Kidney (tissue), 14 donors: Measurements from ENCODE around the gene PGLYRP2. TPM values are rescaled to one million over a fixed set of nuclear protein-coding genes. Genes with fewer than 3 reads are reported as not detected.
A peak's percentile ranks its signal among the peaks of the same experiment; 100 is the strongest.

Source experiments
- DNase-seq, 5 donors: peaks; one replicate each; pipeline ENCODE4 v3.0.0-alpha.2; 2013 to 2020
- FAIRE-seq: peaks from 2 replicates; lab custom pipeline; 2012; peaks lifted over from hg19 to GRCh38; lab: Jason Lieb, UNC
- H3K27ac ChIP-seq, 2 donors: one replicate each; pipeline ENCODE4 v1.7.0; 2013; ENCODE audit warnings: low read depth in 2 of 2, low read length in 2 of 2, inconsistent platforms in 1 of 2
- H3K27me3 ChIP-seq: one replicate; pipeline ENCODE4 v1.7.1; 2013; ENCODE audit warnings: low read length, inconsistent platforms; ENCODE audit not compliant: control insufficient read depth, insufficient read depth
- H3K36me3 ChIP-seq, 3 donors: one replicate each; pipeline versions ENCODE4 v1.7.0 to v1.7.1; 2013; ENCODE audit warnings: low read length in 3 of 3, control low read depth in 1 of 3, inconsistent platforms in 1 of 3; ENCODE audit not compliant: insufficient read depth in 3 of 3, control insufficient read depth in 2 of 3
- H3K4me1 ChIP-seq, 3 donors: one replicate each; pipeline versions ENCODE4 v1.7.0 to v1.7.1; 2013; ENCODE audit warnings: low read length in 3 of 3, inconsistent platforms in 1 of 3, low read depth in 1 of 3; ENCODE audit not compliant: control insufficient read depth in 2 of 3, insufficient read depth in 2 of 3
- H3K4me3 ChIP-seq, 3 donors: one replicate each; pipeline versions ENCODE4 v1.7.0 to v1.8.1; 2013; ENCODE audit warnings: low read length in 3 of 3, control low read depth in 1 of 3, inconsistent platforms in 1 of 3
- H3K9ac ChIP-seq, 3 donors: one replicate each; pipeline versions ENCODE4 v1.7.0 to v1.7.1; 2013; ENCODE audit warnings: low read length in 3 of 3, control low read depth in 1 of 3, inconsistent platforms in 1 of 3
- H3K9me3 ChIP-seq, 3 donors: one replicate each; pipeline versions ENCODE4 v1.7.0 to v1.7.1; 2013; ENCODE audit warnings: low read length in 3 of 3, control low read depth in 1 of 3, inconsistent platforms in 1 of 3; ENCODE audit not compliant: control insufficient read depth in 2 of 3, insufficient read depth in 1 of 3
- CTCF ChIP-seq: IDR thresholded peaks from 3 replicates; pipeline ENCODE4 v1.5.1; 2012; ENCODE audit warnings: mild to moderate bottlenecking, moderate library complexity, borderline replicate concordance; ENCODE audit not compliant: insufficient read depth; ENCODE audit errors: extremely low read depth
- intact Hi-C: fragments of 100-400 bp; cut with DNase I; formaldehyde crosslinking; loops from one replicate; pipeline ENCODE4 v1.11.1; 2022
- polyA plus RNA-seq: library from polyadenylated mRNA; stranded (reverse); fragments of 350-450 nt; fragmentation: Illumina TruSeq; extraction: RNeasy Lipid Tissue Mini Kit (QIAGEN cat#74804); gene quantifications from one replicate; pipeline ENCODE4 v1.2.3, GENCODE V29; 2014; ENCODE audit warnings: low read depth, low replicate concordance; ENCODE audit not compliant: insufficient read depth
- total RNA-seq: library from RNA; stranded (reverse); fragmentation: NEBNext Ultra II Directional; extraction: Animal tissue kit (Norgen Biotek cat#: 25700); gene quantifications from one replicate; pipeline ENCODE4 v1.2.1, GENCODE V29; 2021
- donor health status: control.
- donor health status: control.
- donor health status: control.
- donor health status: control.
- donor health status: control.
- donor health status: DM: yes; HTN: yes; CAD: no.
- donor health status: Normal renal cell carcinoma (clear cell type).

PGLYRP2 gene
- total and polyA plus RNA-seq, 2 donors from 2014 or later = not detected

GRCh38 chr19:15507068-15508034 lies 28.1 kb upstream of the PGLYRP2 start:
- Histone ChIP-seq H3K27ac (no peak overlapping the region), H3K4me1 (no peaks in the 10 kb centered on the region), H3K9ac (no peak overlapping the region), H3K4me3 (no peak overlapping the region), H3K27me3 (peaks cover 9% of the 10 kb centered on the region), H3K9me3 (no peaks in the 10 kb centered on the region), H3K36me3 (no peaks in the 10 kb centered on the region)
- TF ChIP-seq CTCF = no peak
- DNase-seq (peak; percentile 26 to 63 (median 53)), FAIRE-seq (no peak)
- intact Hi-C loops = no loop called here

GRCh38 chr19:15506074-15506571 lies 26.8 kb upstream of the PGLYRP2 start:
- H3K9ac ChIP-seq = no peak overlapping the region
- H3K9me3 ChIP-seq = no peaks in the 10 kb centered on the region
- no peak for TF ChIP-seq CTCF
- peaks cover 9% of the 10 kb centered on the region for H3K27me3 ChIP-seq
- no peaks in the 10 kb centered on the region for H3K4me1 ChIP-seq
- FAIRE-seq = no peak
- H3K4me3 ChIP-seq = no peak overlapping the region
- no peaks in the 10 kb centered on the region for H3K36me3 ChIP-seq
- no peak overlapping the region for H3K27ac ChIP-seq
- peak in 1 of 5 donors; percentile 3 for DNase-seq
- intact Hi-C loops = no loop called here

DNA sequence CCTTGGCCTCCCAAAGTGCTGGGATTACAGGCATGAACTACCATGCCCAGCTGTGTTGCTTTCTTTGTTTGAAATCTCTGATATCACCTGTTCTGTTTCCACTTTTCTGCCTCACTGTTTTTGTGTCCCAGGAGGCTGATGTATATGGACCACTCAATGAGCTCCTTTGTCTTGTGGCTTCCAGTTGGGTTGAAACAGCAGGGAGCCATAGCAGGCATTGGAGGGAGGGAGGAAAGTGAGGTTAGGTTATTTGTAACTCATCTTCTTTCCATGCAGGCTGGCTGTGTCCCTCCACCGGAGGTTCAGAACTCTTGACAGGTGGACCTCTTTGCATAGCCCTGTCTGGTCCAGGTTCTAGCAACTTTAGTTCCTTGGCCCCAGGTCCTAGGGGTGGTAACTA lies 23.0 kb upstream of the PGLYRP2 start:
- DNase-seq = peak in 1 of 5 donors; percentile 1
- Histone ChIP-seq H3K9me3 (no peaks in the 10 kb centered on the region), H3K27ac (no peak overlapping the region), H3K4me3 (no peak overlapping the region), H3K27me3 (no peaks in the 10 kb centered on the region), H3K4me1 (no peaks in the 10 kb centered on the region), H3K36me3 (no peaks in the 10 kb centered on the region), H3K9ac (no peak overlapping the region)
- intact Hi-C loops = no loop called here
- no peak for FAIRE-seq
- no peak for TF ChIP-seq CTCF
